Measurements from ENCODE around the gene KCTD17. TPM values are rescaled to one million over a fixed set of nuclear protein-coding genes. Genes with fewer than 3 reads are reported as not detected.

Gene KCTD17
- total and polyA plus RNA-seq, 2 of the 13 experiments (the other 11 are each of a cell fraction or from before 2014, with no cell fraction given), result 5.3 to 11.7 TPM

GRCh38 chr22:37019309-37020191 lies 32.0 kb upstream of the KCTD17 start, which contains the start of the genes MPST and TST (continued):
- TF ChIP-seq TBX2 (CRISPR knock-in tag; IDR thresholded peaks at IDR 0.05; ENCODE audit: borderline replicate concordance) (0 out of 2 replicates have a peak, but pooled peaks have one; percentile 33), SP5 (CRISPR knock-in tag; IDR thresholded peaks at IDR 0.05; ENCODE audit: borderline replicate concordance, low read depth) (no peak), ZNF660 (CRISPR knock-in tag; IDR thresholded peaks at IDR 0.05; ENCODE audit: borderline replicate concordance, low read depth) (no peak), EEA1 (CRISPR knock-in tag; IDR thresholded peaks at IDR 0.05; ENCODE audit: borderline replicate concordance) (peak; percentile 65; the same call in 1 of the 2 replicates), HNF1A (IDR thresholded peaks at IDR 0.05; ENCODE audit: low read depth) (no peak), HNF1A (CRISPR knock-in tag; IDR thresholded peaks at IDR 0.05; ENCODE audit: borderline replicate concordance) (no peak), ZBTB42 (CRISPR knock-in tag; IDR thresholded peaks at IDR 0.05) (peak; percentile 52; the same call in 1 of the 2 replicates), ZHX1 (CRISPR knock-in tag; IDR thresholded peaks at IDR 0.05; ENCODE audit: low read depth) (0 out of 2 replicates have a peak, but pooled peaks have one; percentile 9), MBD4 (IDR thresholded peaks at IDR 0.05; ENCODE audit: borderline replicate concordance, low read length) (no peak), ZNF616 (CRISPR knock-in tag; IDR thresholded peaks at IDR 0.05; ENCODE audit: low read depth) (no peak), NFYB (CRISPR knock-in tag; IDR thresholded peaks at IDR 0.05) (peak; percentile 11; the same call in 1 of the 2 replicates), GLI4 (CRISPR knock-in tag; IDR thresholded peaks at IDR 0.05; ENCODE audit: borderline replicate concordance) (no peak), EED (CRISPR knock-in tag; IDR thresholded peaks at IDR 0.05) (no peak), MXI1 (IDR thresholded peaks at IDR 0.05; ENCODE audit: borderline replicate concordance, low read depth, low read length) (peak; percentile 12; the same call in 1 of the 3 replicates), GPN1 (CRISPR knock-in tag; IDR thresholded peaks at IDR 0.05; ENCODE audit: borderline replicate concordance) (no peak), CHCHD3 (CRISPR knock-in tag; IDR thresholded peaks at IDR 0.05) (no peak), ZFX (CRISPR knock-in tag; IDR thresholded peaks at IDR 0.05; ENCODE audit: low read depth) (peak; percentile 32), YEATS2 (CRISPR knock-in tag; IDR thresholded peaks at IDR 0.05; ENCODE audit: borderline replicate concordance) (no peak), TAF15 (IDR thresholded peaks at IDR 0.05; ENCODE audit: low read depth, low read length, poor library complexity, severe bottlenecking) (no peak), BHLHE40 (IDR thresholded peaks at IDR 0.05; ENCODE audit: low read length) (peak; percentile 78), ZNF274 (CRISPR knock-in tag; IDR thresholded peaks at IDR 0.05) (0 out of 2 replicates have a peak, but pooled peaks have one; percentile 31), ARID2 (CRISPR knock-in tag; IDR thresholded peaks at IDR 0.05; ENCODE audit: borderline replicate concordance) (no peak), RFXANK (CRISPR knock-in tag; IDR thresholded peaks at IDR 0.05) (no peak), ZC3H13 (CRISPR knock-in tag; IDR thresholded peaks at IDR 0.05) (peak; percentile 61; the same call in 1 of the 2 replicates)
